Fibroblast of skin of left quadriceps (primary cell): ENCODE measurements around the gene NCK1.

ENCODE experiments used
- DNase-seq, 2 experiments: peaks; one replicate each; pipeline ENCODE4 v3.0.0-alpha.2; 2013; ENCODE audit warnings: low read depth in 2 of 2

NCK1 gene

DNA sequence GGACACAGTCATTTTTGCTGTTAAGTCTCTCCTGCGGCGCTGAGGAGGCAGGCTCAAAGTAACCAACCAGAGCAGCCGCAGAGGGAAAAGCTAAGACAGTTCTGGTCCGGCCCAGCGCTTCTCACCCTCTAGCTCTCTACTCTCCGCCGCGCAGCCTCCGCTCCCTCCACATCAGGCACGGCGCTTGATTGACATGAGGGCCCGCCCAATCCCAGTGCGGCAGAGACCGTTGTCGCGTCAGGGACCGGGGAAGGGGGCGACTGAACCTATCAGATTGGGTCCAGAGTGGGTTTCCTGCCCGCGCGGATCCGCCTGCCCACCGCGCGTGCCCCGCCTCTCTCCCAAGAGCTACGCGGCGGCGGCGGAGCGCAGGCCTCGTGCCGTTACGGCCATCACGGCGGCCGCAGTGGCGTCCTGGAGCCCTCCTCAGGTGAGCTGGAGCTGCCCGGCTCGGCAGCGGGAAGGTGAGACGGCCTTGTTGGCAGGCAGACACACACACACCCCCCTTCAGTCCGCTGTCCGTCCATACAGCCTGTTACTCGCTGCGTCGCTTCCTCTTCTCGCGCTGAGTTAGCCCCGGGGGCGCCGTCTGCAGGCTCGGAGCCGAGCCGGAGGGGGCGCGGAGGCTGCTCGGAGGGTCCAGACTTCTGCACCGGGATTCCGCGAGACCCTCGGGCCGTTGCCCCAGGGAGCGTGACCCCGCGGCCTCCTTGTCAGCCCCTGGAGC, at the start of gene NCK1:
Gene NCK1, plus strand, starts transcription at position 319 of the 727 bp plus-strand sequence. CDS start 65,794 bp downstream, outside the sequence.
- peak; percentile 96 to 97 for DNase-seq

DNA sequence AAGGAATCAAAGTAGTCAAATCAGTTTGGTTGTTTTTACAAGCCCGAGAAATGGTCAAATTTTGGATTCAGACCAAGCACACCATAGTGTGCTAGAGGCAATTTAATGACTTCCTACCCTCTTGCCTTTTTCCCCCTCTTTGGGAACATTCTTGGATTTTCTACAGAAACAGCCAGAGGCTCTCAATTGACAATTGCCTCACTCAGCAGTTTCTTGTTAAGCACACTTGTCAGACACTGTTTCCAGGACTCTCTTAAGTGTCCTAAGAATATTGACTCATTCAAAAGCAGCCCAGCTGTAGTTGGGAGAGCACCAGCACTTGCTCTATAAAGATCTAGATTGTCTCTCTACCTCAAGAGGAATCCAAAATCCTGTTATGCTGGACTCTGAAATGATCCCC, 44.6 kb upstream of the NCK1 start:
- no peak for DNase-seq

DNA sequence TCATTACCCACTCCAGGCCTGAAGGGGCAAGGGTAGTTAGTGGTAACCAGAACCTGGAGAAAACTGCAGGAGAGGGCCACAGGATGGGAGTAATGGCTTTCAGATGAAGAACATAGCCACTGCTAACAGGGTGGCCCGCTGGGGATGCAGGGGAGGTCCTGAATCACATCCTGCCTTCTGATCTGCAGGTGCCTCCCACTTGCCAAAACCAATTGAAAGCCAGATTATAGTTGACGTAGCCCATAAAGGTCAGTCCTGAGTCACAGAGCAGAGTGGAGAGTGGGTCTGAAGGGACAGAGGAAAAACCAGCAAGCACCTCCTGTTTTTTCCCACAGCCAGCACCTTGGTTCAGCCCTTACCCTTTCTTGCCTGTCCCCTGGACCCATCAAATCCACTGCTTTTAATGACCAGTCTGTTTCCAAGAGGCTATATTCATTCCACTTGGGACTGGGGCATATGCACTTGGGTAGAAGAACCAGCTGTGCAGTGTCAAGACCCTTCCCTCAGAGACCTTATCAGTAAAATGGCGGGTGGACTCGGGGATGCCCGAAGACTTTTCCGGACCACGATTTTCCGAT, 43.7 kb upstream of the NCK1 start:
- DNase-seq: peak in 1 of 2 experiments; percentile 30

DNA sequence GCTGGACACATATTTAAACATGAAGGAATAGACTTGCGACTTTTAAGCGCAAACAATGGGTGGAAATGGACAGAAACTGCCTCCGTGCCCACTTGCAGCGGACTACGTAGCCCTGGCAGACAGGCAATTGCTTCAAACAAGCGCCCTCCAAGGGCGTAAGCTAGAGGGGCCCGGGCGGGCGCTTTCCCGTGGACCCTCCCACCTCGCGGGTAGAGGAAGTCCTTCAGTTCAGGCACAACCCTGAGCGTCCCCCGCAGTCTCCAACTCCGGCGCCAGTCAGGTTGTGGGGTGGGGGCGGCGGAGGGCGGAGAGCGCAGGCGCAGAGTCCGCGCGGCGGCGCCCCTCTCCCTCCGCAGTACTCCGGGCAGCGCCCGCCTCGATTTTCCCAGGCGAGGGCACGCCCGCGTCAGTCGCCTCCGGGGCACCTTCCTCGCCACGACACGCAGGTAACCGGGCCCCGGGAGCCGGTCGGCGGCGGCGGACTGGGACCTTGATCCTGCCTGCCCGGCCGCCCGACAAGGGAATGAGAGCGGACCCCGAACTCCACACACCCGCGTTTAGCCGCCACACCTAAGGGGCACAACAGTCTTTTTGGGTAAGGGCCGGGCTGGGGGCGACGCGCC, 43.1 kb upstream of the NCK1 start, which contains the start of gene SLC35G2:
Gene SLC35G2, plus strand, starts transcription at position 358 of the 623 bp plus-strand sequence. CDS start 35,335 bp downstream, outside the sequence.
- DNase-seq: peak in 1 of 2 experiments; percentile 36

DNA sequence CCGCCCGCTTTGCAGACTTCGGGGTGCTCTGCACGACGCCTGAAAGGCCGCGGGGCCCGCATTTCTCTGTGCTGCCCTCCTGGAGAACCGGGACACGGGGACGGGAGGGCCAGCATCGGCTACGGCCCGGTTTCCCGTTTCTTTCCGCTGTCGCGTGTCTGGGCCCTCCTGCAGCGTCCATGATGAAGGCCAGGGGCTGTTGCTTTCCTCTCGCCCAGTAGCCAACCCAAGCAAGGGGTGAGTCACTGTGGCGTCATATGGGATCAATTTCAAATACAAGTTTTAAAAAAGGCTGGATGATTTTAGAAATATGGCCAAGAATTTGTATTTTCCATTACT, 42.6 kb upstream of the NCK1 start:
- DNase-seq: peak; percentile 46 to 49

DNA sequence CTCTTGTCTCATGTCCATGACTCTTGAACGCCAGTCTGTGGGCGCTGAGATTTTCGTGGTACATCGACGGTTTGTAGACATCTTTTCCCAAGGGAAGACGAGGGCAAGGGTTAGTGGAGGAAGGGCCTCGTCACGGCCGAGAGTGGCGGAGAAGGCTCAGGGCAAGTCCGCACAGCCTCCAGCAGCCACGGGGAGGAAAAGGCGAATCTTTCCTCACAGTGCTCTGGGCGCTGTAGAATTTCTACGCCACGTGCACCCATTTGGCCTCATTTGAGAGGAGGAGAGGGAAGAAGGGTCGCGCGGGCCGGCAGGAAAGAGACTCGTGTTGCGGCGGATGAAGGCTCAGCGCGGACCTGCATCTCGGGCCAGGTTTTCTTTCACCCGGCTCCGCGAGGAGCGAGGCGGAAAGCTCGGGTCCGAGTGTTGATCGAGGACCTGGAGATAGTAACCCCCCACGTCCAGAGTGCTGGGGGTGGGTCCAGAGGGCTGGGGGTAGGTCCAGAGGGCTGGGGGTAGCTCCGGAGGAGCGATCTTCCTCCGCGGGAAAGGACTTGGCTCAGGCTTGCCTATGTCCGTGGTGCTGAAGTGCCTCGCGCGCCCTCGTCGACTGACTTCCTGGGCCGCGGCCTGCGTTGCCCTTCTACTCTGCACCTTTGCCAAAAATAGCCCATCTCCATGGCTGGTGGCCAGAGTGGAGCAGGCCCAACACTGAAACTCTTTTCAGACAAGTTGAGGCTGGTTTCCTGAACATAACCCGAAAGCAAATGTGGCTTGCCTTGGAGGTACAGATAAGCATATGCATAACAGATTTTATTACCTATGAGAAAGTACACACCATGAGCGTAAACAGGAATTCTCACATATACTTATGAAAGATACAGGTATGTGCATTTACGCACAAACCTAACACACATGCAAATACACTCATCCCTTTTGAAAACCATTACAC, 42.0 kb upstream of the NCK1 start:
- DNase-seq: no peak

DNA sequence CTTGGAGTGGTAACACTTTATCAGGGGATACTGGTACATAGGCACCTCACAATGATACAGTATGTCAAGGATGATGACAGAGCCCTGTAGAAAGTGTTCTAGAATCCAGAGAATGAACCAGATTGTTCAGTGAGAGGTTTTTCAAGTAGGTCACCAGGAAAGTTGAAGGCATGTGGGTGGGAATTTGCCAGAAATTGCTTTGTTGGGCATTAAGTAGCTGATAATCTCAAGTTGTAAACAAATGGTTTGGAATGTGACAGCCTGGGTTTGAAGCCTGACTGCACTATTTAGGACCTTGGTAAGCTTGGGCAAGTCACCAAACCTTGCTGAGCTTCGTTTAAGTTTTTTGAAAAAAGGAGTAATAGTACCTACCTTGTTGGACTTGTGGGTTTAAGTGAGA, 30.5 kb upstream of the NCK1 start:
- no peak for DNase-seq

DNA sequence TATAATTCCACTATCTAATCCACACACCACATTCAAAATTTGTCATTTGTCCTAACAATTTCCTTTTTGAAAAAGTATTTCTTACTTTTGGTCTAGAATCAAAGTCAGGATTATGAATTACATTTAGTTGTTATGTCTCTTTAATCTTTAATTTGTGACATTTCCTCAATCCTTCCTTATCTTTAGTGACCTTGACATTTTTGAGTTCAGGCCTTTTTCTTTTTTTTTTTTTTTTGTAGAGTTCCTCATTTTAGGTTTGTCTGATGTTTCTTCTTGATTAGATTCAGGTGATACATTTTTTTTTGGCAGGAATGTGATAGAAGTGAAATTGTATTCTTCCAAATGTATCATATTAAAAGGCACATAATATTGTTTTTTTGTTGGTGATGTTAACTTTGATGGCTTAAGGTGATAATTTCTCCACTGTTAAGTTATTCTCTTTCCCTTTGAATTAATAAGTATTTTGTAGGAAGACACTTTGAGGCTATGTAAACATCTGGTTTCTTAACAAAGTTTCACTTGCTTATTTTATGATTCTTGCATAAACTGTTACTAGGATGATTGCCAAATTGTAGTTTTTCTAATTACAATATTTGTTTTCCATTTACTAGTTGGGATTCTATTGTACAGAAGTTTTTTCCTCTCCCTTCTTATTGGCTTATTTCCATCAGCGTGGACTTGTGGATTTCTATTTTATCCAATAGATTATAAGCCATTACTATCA, 26.8 kb upstream of the NCK1 start:
- DNase-seq: no peak

DNA sequence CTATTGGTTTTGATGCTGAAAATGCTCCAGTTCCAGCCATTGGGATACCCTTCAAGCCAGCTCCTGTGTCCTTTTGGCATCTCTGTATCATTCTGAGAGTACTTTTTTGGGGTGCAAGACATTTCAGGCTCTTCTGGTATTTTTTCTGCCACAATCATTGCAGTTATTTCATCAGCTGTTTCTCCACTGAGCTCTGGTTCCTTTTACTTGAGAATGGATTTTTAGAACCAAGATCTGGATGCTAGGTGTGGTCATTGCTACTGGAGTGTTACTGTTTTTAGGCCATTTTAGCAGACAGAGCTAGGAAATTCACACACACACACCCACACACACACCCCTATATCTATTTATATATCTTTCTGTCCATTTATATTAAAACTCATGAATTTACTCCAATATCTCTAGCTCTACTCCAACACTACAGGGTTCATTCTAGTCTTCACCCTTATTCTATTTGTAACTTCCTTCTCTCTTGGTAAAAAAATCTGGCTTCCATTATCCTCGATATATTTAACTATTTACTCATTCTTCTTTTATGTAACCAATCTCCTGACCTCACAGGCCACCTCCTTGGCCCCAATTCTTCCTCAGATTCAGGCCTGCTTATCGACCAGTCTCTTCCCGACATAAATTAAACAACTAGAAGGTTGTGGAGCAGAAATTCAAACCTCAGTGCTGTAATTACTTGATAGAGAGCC, 26.0 kb upstream of the NCK1 start:
- DNase-seq: no peak

DNA sequence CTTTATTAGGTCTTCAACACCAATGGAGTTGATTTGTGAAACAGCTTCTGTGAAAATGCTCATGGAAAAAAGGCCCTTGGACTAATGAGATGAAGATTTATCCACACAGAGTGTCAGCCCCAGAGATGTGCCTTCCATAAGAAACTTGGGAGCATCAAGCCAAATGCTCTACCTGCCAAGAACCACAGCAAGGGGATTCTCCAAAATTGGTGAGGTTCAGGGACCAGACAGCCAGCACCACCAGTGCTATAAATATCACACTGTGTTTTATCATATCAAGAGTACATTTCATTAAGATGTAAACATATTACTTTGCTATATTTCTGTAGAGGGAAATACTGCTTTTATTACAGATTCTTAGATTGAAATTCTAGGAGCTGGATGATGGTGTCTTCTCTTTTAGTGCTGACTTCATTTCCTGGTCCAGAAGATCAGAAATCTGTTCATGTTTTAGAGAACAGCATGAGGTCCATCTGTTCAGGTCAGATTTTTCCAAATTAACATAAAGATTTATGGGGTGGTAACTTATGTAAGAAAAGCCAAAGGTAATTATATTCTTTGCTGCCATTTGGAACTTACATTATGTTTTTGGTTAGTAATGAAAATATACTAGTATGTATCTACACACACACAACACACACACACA, 25.4 kb upstream of the NCK1 start:
- no peak for DNase-seq

DNA sequence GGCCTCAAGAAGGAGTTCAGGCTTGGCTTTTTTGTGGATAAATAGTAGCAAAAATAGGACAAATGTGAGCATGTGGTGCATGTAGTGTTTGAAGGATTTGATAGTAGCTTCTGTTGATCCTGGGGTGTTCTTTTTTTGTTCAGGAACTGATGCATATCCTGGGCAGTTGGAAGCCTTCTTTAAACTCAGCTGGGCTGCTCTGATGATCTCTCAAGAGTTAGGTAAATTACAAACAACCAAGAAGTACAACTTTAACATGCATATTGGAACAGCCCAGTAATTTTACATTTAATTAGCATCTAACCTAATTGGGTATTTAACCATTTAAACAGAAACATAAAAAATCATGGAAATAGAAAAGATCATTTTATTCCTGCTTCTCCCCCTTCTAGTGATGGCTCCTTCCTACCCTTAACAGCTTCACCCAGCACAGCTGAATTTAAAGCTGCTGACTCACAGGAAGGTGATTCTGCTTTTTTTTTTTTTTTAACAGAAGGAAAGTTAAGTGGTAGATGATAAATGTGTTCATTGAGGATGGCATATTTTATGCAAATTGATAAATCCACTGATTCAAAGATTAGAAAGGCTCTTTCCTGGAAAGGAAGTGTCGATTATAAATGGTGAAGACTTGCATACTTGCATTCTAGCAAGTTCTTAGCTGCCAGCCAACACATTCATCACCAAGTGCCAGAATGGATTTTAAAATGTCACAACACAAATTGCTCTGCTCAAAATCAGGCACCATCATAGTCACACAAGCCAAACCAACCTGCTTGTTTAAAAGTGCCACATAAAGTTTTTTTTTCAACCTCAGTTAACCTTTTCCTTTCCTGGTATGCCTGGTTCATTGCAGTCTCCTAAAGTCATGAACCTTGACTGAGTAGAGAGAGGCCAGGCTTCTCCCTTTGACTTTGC, 23.1 kb upstream of the NCK1 start:
- no peak for DNase-seq

DNA sequence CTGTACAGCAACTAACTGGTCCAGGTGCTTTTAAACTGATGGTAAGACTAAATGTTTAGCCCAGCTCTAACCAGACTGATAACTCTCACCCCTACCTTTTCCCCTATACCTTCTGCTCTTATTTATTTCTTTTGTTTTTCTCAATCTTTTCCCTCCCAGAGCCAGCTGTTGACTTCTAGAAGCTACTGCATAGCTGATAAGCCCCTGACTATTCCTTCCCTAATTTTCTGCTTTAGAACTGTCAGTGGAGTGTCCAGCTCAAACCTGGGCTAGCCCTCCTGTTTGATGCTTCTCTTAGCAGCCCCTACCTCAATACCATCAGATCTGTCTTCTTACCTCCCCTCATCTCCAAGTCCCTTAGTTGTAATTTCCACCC, 22.5 kb upstream of the NCK1 start:
- no peak for DNase-seq

DNA sequence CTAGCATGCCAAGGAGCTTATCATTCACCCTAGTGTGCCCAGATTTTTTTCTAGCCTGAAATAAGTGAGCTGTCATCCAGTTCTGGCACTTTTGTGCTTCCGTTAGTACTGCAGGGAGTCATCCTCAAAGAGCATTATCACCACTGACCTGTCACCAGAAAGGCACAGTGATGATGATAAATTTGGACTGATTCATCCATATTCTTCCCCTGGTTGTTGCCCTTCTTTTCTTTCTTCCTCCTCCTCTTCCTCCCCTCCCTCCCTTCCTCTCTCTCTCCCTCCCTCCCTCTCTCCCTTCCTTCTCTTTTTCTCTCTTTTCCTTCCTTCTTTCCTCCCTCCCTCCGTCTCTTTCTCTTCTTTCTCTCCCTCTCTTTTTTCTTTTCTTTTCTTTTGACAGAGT, 21.8 kb upstream of the NCK1 start:
- DNase-seq: no peak

DNA sequence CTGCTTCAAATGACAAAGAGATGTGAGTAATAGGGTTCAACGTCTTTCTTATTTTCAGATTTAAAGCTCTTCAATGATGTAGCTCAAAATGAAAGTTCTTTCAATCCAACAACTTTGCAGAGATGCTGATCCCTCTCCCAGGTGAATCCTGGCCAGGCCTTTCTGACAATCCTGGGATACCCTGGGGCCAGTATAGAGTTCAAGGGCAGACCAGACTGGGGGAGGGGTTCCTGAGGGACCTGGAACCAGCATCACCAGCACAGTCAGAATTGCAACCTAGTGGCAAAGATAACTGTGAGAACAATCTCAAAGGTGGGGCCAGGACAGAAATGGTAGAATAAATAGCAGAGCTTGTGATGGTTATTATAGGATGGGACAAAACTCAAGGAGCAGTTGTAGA, 19.7 kb upstream of the NCK1 start:
- no peak for DNase-seq

DNA sequence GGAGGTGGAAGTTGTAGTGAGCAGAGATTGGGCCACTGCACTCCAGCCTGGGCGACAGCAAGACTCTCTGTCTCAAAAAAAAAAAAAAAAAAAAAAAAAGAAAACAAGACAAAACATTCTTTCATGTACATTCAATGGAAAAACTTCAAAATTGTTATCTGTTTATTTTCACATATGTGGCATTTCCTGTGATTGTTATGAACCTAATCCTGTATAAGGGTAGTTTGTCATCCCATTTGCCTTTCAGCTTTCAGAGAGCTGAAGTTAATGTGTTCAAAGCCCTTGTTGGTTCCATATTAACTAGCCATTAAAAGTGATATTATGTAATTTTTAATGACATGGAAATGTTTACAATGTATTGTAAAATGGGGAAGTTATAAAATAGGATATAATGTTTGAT, 17.3 kb upstream of the NCK1 start:
- DNase-seq: no peak

DNA sequence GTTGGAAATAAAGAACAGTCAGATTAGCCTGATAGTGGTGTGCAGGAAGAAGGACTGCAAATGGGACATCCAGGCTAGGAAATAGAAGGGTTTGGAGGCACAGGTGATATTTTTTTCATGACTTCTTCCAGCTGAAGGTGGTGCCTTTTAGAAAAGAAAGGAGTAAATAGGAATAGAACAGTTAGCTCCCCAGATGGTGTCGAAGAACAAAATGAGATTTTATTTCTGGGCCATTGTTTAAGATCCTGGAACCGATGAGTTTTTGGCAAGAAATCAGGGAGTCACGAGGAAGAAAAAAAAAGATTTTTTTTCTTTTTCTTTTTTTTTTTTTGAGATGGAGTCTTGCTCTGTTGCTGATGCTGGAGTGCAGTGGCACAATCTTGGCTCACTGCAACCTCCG, 9.8 kb upstream of the NCK1 start:
- no peak for DNase-seq

DNA sequence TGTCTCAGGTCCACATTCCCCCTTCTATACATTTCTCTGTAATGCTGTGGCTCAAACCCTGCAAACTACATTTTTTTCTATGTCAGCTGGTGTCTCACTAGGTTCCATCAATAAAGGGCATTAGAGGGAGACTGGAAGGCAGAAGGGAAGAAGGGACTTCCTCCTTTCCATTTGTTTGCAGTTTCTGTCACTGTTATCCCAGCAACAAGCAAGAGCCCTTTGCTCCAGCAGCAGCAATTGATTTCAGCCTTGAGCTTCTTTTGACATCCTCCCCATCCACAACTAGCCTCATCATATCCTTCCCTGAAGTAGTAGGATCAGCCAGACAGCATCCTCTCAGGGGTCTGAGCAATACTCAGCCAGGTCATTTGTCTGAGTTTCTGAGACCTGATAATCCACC, 5.3 kb upstream of the NCK1 start:
- DNase-seq: no peak

DNA sequence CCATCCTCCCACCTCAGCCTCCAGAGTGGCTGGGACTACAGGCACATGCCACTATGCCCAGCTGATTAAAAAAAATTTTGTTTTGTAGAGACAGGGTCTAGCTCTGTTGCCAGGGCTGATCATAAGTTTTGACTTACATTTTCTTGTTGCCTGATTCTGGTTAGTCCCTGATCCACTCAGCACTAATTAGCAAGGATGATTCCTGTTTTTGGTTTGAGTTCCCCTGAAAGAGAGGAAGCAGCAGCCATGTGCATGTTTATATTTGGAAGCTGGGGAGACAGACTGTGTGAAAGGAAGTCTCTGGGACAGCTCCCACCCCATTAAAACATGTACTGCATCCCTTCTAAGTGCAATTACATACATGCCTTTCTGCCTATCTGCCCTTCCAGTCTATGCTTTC, 3.6 kb upstream of the NCK1 start:
- no peak for DNase-seq

DNA sequence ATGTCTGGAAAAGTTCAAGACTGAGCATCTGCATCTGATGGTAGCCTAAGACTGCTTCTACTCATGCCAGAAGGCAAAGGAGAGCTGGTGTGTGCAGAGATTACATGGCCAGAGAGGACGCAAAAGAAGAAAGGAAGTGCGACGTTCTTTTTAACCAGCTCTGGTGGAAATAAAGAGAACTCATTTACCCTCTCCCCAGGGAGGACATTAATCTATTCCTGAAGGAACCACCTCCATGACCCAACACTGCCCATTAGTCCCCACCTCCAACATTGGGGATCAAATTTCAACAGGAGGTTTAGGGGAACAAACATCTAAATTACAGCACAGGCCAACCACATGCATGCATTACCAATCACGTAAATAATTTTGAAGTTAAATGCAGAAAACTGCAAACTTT, 1.5 kb upstream of the NCK1 start:
- DNase-seq: no peak
